HEK293T (cell line): Measurements from ENCODE around the gene LGI2.

Experiments
- ARNT ChIP-seq: fragments of 450-650 bp; IDR thresholded peaks from 2 replicates; pipeline ENCODE4 v1.6.1; 2017; ENCODE audit warnings: mild to moderate bottlenecking
- BHLHE40 ChIP-seq: fragments of 450-650 bp; IDR thresholded peaks from 2 replicates; pipeline ENCODE4 v1.6.1; 2016; ENCODE audit warnings: mild to moderate bottlenecking, moderate library complexity, borderline replicate concordance
- FOXA1 ChIP-seq: fragments of 450-650 bp; IDR thresholded peaks from 2 replicates; pipeline ENCODE4 v1.6.1; 2016; ENCODE audit warnings: mild to moderate bottlenecking
- FOXK2 ChIP-seq: fragments of 450-650 bp; IDR thresholded peaks from 2 replicates; pipeline ENCODE4 v1.6.1; 2016; ENCODE audit warnings: mild to moderate bottlenecking
- FOXM1 ChIP-seq: fragments of 450-650 bp; IDR thresholded peaks from 2 replicates; pipeline ENCODE4 v1.6.1; 2017; ENCODE audit warnings: mild to moderate bottlenecking, borderline replicate concordance
- LEF1 ChIP-seq: fragments of 450-650 bp; IDR thresholded peaks from 2 replicates; pipeline ENCODE4 v1.6.1; 2017; ENCODE audit warnings: mild to moderate bottlenecking, borderline replicate concordance
- SP1 ChIP-seq: fragments of 450-650 bp; IDR thresholded peaks from 2 replicates; pipeline ENCODE4 v1.6.1; 2017
- ZNF384 ChIP-seq: fragments of 450-650 bp; IDR thresholded peaks from 2 replicates; pipeline ENCODE4 v1.6.1; 2016

- TF ChIP-seq ZNF384: no peak
- TF ChIP-seq LEF1: no peak
- TF ChIP-seq BHLHE40: no peak
- TF ChIP-seq FOXK2: no peak
- no peak for TF ChIP-seq SP1
- no peak for TF ChIP-seq ARNT
- no peak for TF ChIP-seq FOXA1
- TF ChIP-seq FOXM1: no peak
These were observed 37.8 kb downstream of the LGI2 start for GRCh38 chr4:24992968-24993367.
